Measurements from ENCODE around the gene SPARCL1. TPM values are rescaled to one million over a fixed set of nuclear protein-coding genes. Genes with fewer than 3 reads are reported as not detected.

The SPARCL1 gene
- polyA plus RNA-seq, 2 of the 4 experiments (the other 2 are of a cell fraction) = not detected

GRCh38 chr4:87527431-87528220 lies 1.6 kb downstream of the SPARCL1 start (continued):
- TF ChIP-seq HMGXB4 (CRISPR knock-in tag; IDR thresholded peaks at IDR 0.05; ENCODE audit: borderline replicate concordance) = no peak
- no peak for TF ChIP-seq JUNB (IDR thresholded peaks at IDR 0.05)

GRCh38 chr4:87525636-87526295 lies 3.4 kb downstream of the SPARCL1 start:
- ATAC-seq (no peak), DNase-seq (ENCODE audit: low read depth in 1 of 2, low spot score in 1 of 2) (no peak), FAIRE-seq (no peak)
- Histone ChIP-seq H3K4me1 (no peaks in the 10 kb centered on the region), H3K9me3 (no peaks in the 10 kb centered on the region), H3K4me3 (no peak overlapping the region), H3K4me2 (no peak overlapping the region), H3K27ac (no peak overlapping the region)
- POLR2A ChIA-PET = no interaction called here
- 30% methylated on average over 3 of the region's 3 CpGs for WGBS (ENCODE audit: missing lambda C conversion rate)
- CTCF ChIA-PET = interaction anchor here (0.6 kb wide), 1 partner anchor 52 kb away, joined by 3 read pairs; no protein-coding TSS in a partner anchor
- TF ChIP-seq HMGXB4 (CRISPR knock-in tag; IDR thresholded peaks at IDR 0.05; ENCODE audit: borderline replicate concordance) = no peak
- no peak for TF ChIP-seq KDM5A (IDR thresholded peaks at IDR 0.05)
- TF ChIP-seq NPAS2 (CRISPR knock-in tag; IDR thresholded peaks at IDR 0.05; ENCODE audit: borderline replicate concordance) = no peak
- no peak for TF ChIP-seq HEYL (CRISPR knock-in tag; IDR thresholded peaks at IDR 0.05)
- TF ChIP-seq MYC (IDR thresholded peaks at IDR 0.05; ENCODE audit: borderline replicate concordance, low read length) = no peak
- no peak for TF ChIP-seq REST (IDR thresholded peaks at IDR 0.05)
- no peak for TF ChIP-seq ELK1 (IDR thresholded peaks at IDR 0.05; ENCODE audit: low read depth, low read length)
- no peak for TF ChIP-seq POLR2A (IDR thresholded peaks at IDR 0.05; ENCODE audit: low read length)
- no peak for TF ChIP-seq RFX5 (IDR thresholded peaks at IDR 0.05)
- TF ChIP-seq JUNB (IDR thresholded peaks at IDR 0.05) = no peak
- TF ChIP-seq HES2 (IDR thresholded peaks at IDR 0.05) = no peak
- TF ChIP-seq ZFP36 (IDR thresholded peaks at IDR 0.05; ENCODE audit: borderline replicate concordance, partially characterized antibody) = no peak
- TF ChIP-seq POLR2AphosphoS2 (conservative IDR thresholded peaks at IDR 0.05; ENCODE audit: low read length) = no peak
- no peak for TF ChIP-seq NFE2L2 (conservative IDR thresholded peaks at IDR 0.05; ENCODE audit: low read length)
- TF ChIP-seq RNF2 (IDR thresholded peaks at IDR 0.05; ENCODE audit: borderline replicate concordance, low read depth) = no peak
- no peak for TF ChIP-seq ZSCAN20 (CRISPR knock-in tag; IDR thresholded peaks at IDR 0.05)
- no peak for TF ChIP-seq FOSB (CRISPR knock-in tag; IDR thresholded peaks at IDR 0.05)

Data from A549 (cell line).